ENCODE results near the gene NR4A3. TPM values are rescaled to one million over a fixed set of nuclear protein-coding genes. Genes with fewer than 3 reads are reported as not detected.

NR4A3 gene
- total RNA-seq, 1 donor, result 1.5 TPM

GRCh38 chr9:99889120-99889519 is 67.4 kb downstream of the NR4A3 start:
- no peak for TF ChIP-seq CTCF (IDR thresholded peaks at IDR 0.05; ENCODE audit: insufficient read depth, low read length)
- no peak for DNase-seq (ENCODE audit: low read depth)
- no peak overlapping the region for H3K4me3 ChIP-seq (ENCODE audit: low read depth, low read length)

- H3K4me3 ChIP-seq (ENCODE audit: low read depth, low read length), result no peak overlapping the region
- no peak for TF ChIP-seq CTCF (IDR thresholded peaks at IDR 0.05; ENCODE audit: insufficient read depth, low read length)
- DNase-seq (ENCODE audit: low read depth), result no peak
Measured at GRCh38 chr9:99894826-99895225, 73.1 kb downstream of the NR4A3 start.

GRCh38 chr9:99895510-99895909 is 73.8 kb downstream of the NR4A3 start:
- no peak for TF ChIP-seq CTCF (IDR thresholded peaks at IDR 0.05; ENCODE audit: insufficient read depth, low read length)
- H3K4me3 ChIP-seq (ENCODE audit: low read depth, low read length), result no peak overlapping the region
- no peak for DNase-seq (ENCODE audit: low read depth)

GRCh38 chr9:99896119-99896518 is 74.4 kb downstream of the NR4A3 start:
- no peak for TF ChIP-seq CTCF (IDR thresholded peaks at IDR 0.05; ENCODE audit: insufficient read depth, low read length)
- no peak for DNase-seq (ENCODE audit: low read depth)
- H3K4me3 ChIP-seq (ENCODE audit: low read depth, low read length), result no peak overlapping the region

GRCh38 chr9:99903393-99903792 is 81.7 kb downstream of the NR4A3 start:
- no peak overlapping the region for H3K4me3 ChIP-seq (ENCODE audit: low read depth, low read length)
- no peak for TF ChIP-seq CTCF (IDR thresholded peaks at IDR 0.05; ENCODE audit: insufficient read depth, low read length)
- no peak for DNase-seq (ENCODE audit: low read depth)

- H3K4me3 ChIP-seq (ENCODE audit: low read depth, low read length), result peak overlapping the region; percentile 91
- no peak for TF ChIP-seq CTCF (IDR thresholded peaks at IDR 0.05; ENCODE audit: insufficient read depth, low read length)
- peak; percentile 5 for DNase-seq (ENCODE audit: low read depth)
Measured at GRCh38 chr9:99905833-99906402, 84.2 kb downstream of the NR4A3 start.
